Neural cell (in vitro differentiated cells): ENCODE results near the gene SPSB4. TPM values are rescaled to one million over a fixed set of nuclear protein-coding genes. Genes with fewer than 3 reads are reported as not detected.

Experiments
- H2AFZ ChIP-seq: fragments of 200-600, 300-800 bp; sonication (generic), shearing (Covaris generic); 2 replicates; pipeline ENCODE4 v1.6.0; 2014; ENCODE audit warnings: low read depth, mild to moderate bottlenecking, antibody characterized with exemption, low read length, moderate library complexity
- H3F3A ChIP-seq: fragments of 200-600 bp; shearing (Covaris generic); 2 replicates; pipeline ENCODE4 v1.6.1; 2016; ENCODE audit warnings: mild to moderate bottlenecking, moderate library complexity, mixed read lengths, antibody characterized with exemption, low read length; ENCODE audit not compliant: insufficient read depth, poor library complexity, severe bottlenecking
- H3K27ac ChIP-seq: fragments of 200-600, 300-800 bp; sonication (generic), shearing (Covaris generic); 2 replicates; pipeline ENCODE4 v1.5.1; 2014; ENCODE audit warnings: mild to moderate bottlenecking, low read length, moderate library complexity
- H3K27me3 ChIP-seq: fragments of 300-800, 200-600 bp; sonication (generic), shearing (Covaris generic); 2 replicates; pipeline ENCODE4 v1.6.0; 2014; ENCODE audit warnings: mild to moderate bottlenecking, low read depth, low read length, moderate library complexity; ENCODE audit not compliant: insufficient read depth
- H3K36me3 ChIP-seq: fragments of 300-800, 200-600 bp; sonication (generic), shearing (Covaris generic); 2 replicates; pipeline ENCODE4 v1.5.1; 2014; ENCODE audit warnings: mild to moderate bottlenecking, antibody characterized with exemption, low read length, moderate library complexity; ENCODE audit not compliant: insufficient read depth
- H3K4me2 ChIP-seq: fragments of 300-800, 200-600 bp; sonication (generic), shearing (Covaris generic); 2 replicates; pipeline ENCODE4 v1.6.0; 2014; ENCODE audit warnings: mild to moderate bottlenecking, low read length
- H3K4me3 ChIP-seq: fragments of 300-800, 200-600 bp; sonication (generic), shearing (Covaris generic); 2 replicates; pipeline ENCODE4 v1.5.1; 2014; ENCODE audit warnings: mild to moderate bottlenecking, low read length, moderate library complexity
- H3K79me2 ChIP-seq: fragments of 200-600 bp; shearing (Covaris generic); replicated peaks from 2 replicates; pipeline ENCODE4 v1.6.0; 2014; ENCODE audit warnings: mild to moderate bottlenecking, low read length, moderate library complexity; ENCODE audit not compliant: insufficient read depth
- H3K9ac ChIP-seq: fragments of 300-800, 200-600 bp; sonication (generic), shearing (Covaris generic); 2 replicates; pipeline ENCODE4 v1.6.1; 2016; ENCODE audit warnings: mild to moderate bottlenecking, low read length, mixed read lengths
- H3K9me2 ChIP-seq: fragments of 200-600 bp; shearing (Covaris generic); 2 replicates; pipeline ENCODE4 v1.6.1; 2016; ENCODE audit warnings: mild to moderate bottlenecking, low read length, mixed read lengths; ENCODE audit not compliant: insufficient read depth
- H3K9me3 ChIP-seq: fragments of 200-600, 300-800 bp; sonication (generic), shearing (Covaris generic); 2 replicates; pipeline ENCODE4 v1.6.1; 2016; ENCODE audit warnings: mild to moderate bottlenecking, mixed run types, low read length, moderate library complexity, mixed read lengths
- H4K20me1 ChIP-seq: fragments of 200-600 bp; shearing (Covaris generic); 2 replicates; pipeline ENCODE4 v1.6.1; 2016; ENCODE audit warnings: mild to moderate bottlenecking, mixed run types; ENCODE audit not compliant: insufficient read depth
- EP300 ChIP-seq: fragments of 450-650 bp; conservative IDR thresholded peaks from 2 replicates; pipeline ENCODE4 v1.6.1; 2014; ENCODE audit warnings: antibody characterized with exemption, mild to moderate bottlenecking, moderate library complexity; ENCODE audit not compliant: poor library complexity, severe bottlenecking
- EZH2 ChIP-seq: fragments of 200-600, 300-800 bp; shearing (Covaris generic), sonication (generic); IDR thresholded peaks from 2 replicates; pipeline ENCODE4 v1.6.1; 2014; ENCODE audit warnings: antibody characterized with exemption, low read length, borderline replicate concordance, mild to moderate bottlenecking; ENCODE audit not compliant: insufficient read depth, poor library complexity, severe bottlenecking
- MXI1 ChIP-seq: fragments of 450-650 bp; conservative IDR thresholded peaks from 2 replicates; pipeline ENCODE4 v1.6.1; 2014; ENCODE audit warnings: antibody characterized with exemption, mild to moderate bottlenecking; ENCODE audit not compliant: poor library complexity, severe bottlenecking
- POLR2AphosphoS5 ChIP-seq: IDR thresholded peaks from 2 replicates; pipeline ENCODE4 v1.6.1; 2012
- RAD21 ChIP-seq: fragments of 450-650 bp; conservative IDR thresholded peaks from 2 replicates; pipeline ENCODE4 v1.6.1; 2014; ENCODE audit warnings: antibody characterized with exemption, mild to moderate bottlenecking, moderate library complexity
- SMC3 ChIP-seq: fragments of 450-650 bp; conservative IDR thresholded peaks from 2 replicates; pipeline ENCODE4 v1.6.1; 2014; ENCODE audit warnings: antibody characterized with exemption, mild to moderate bottlenecking, moderate library complexity; ENCODE audit not compliant: poor library complexity
- TAF1 ChIP-seq: IDR thresholded peaks from 2 replicates; pipeline ENCODE4 v1.6.1; 2012; ENCODE audit warnings: low read depth
- polyA plus RNA-seq: library from polyadenylated mRNA; depleted of rRNA; stranded (reverse); fragments of >200 nt; gene quantifications from 2 replicates; pipeline ENCODE4 v1.2.3, GENCODE V29; 2014
- TF ChIP-seq, protein P1 (sequence below): fragments of 450-650 bp; IDR thresholded peaks from 2 replicates; pipeline ENCODE4 v1.5.1; 2014; ENCODE audit warnings: antibody characterized with exemption, mild to moderate bottlenecking, moderate library complexity; ENCODE audit not compliant: poor library complexity, severe bottlenecking
- TF ChIP-seq, protein P2 (sequence below): IDR thresholded peaks from 2 replicates; pipeline ENCODE4 v1.6.1; 2012; ENCODE audit warnings: borderline replicate concordance

SPSB4 gene
- polyA plus RNA-seq, 1 donor from 2014 or later: 6.1 TPM

DNA sequence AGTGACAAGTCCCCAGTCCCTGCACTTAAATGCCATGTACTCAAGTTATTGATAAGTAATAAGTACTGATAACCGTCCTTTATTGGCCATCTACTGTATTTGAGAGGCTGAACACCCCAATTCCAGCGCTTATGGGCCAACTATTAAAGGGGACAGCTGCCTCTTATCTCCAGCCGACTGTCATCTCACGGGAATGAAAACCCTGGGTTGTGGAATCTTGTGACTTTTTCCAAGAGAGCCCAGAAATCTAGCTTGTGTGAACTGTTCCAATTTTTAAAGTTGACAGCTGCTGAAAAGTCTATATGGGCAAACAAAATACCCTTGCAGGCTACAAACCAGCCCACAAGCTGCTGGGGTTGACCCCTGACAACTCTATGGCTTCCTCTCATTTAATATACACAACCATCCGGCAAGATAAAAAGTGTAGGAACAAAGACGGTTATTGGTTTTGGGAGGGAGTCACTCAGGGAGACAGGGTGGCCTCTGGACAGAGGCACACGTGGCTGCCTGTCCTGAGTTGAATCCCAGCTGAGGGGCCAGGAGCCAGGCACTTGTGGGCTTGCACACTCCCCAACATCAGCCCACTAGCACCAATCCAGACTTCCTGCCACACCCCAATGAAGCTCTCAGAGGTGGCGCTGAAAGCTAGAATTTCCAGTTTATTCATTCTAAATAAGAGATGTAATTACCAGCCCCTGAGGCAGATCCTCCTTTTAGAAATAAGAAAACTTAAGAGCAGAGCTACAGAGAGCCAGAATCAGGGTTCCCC lies 16.2 kb downstream of the SPSB4 start (continued):
- TF ChIP-seq MXI1 (no peak), EP300 (no peak)

DNA sequence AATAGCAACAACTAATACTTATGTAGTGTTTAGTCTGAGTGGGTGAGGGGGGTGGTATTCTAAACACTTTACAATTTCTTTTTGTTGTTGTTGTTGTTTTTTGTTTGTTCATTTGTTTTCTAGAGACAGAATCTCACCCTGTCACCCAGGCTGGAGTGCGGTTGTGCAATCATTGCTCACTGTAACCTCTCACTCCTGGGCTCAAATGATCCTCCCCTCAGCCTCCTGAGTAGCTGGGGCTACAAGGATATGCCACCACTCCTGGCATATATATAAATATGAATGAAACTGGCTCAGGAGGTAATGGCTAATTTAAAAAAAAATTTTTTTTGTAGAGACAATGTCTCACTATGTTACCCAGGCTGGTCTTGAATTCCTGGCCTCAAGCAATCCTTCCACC lies 19.1 kb downstream of the SPSB4 start:
- no peak overlapping the region for H3K4me3 ChIP-seq
- no peak overlapping the region for H3K27ac ChIP-seq

More for the DNA sequence above, 19.1 kb downstream of the SPSB4 start:
- Histone ChIP-seq H3K9me2 (no peaks in the 10 kb centered on the region), H3K4me2 (no peak overlapping the region), H3K36me3 (no peaks in the 10 kb centered on the region), H2AFZ (no peak overlapping the region), H3K27me3 (no peaks in the 10 kb centered on the region), H3K79me2 (no peaks in the 10 kb centered on the region), H3K9ac (no peak overlapping the region), H4K20me1 (no peaks in the 10 kb centered on the region), H3K9me3 (no peaks in the 10 kb centered on the region), H3F3A (no peaks in the 10 kb centered on the region)
- TF ChIP-seq, protein P1, sequence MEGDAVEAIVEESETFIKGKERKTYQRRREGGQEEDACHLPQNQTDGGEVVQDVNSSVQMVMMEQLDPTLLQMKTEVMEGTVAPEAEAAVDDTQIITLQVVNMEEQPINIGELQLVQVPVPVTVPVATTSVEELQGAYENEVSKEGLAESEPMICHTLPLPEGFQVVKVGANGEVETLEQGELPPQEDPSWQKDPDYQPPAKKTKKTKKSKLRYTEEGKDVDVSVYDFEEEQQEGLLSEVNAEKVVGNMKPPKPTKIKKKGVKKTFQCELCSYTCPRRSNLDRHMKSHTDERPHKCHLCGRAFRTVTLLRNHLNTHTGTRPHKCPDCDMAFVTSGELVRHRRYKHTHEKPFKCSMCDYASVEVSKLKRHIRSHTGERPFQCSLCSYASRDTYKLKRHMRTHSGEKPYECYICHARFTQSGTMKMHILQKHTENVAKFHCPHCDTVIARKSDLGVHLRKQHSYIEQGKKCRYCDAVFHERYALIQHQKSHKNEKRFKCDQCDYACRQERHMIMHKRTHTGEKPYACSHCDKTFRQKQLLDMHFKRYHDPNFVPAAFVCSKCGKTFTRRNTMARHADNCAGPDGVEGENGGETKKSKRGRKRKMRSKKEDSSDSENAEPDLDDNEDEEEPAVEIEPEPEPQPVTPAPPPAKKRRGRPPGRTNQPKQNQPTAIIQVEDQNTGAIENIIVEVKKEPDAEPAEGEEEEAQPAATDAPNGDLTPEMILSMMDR: no peak
- TF ChIP-seq EP300: no peak
- no peak for TF ChIP-seq EZH2
- no peak for TF ChIP-seq SMC3
- no peak for TF ChIP-seq RAD21
- TF ChIP-seq POLR2AphosphoS5: no peak
- no peak for TF ChIP-seq MXI1
- TF ChIP-seq, protein P2, sequence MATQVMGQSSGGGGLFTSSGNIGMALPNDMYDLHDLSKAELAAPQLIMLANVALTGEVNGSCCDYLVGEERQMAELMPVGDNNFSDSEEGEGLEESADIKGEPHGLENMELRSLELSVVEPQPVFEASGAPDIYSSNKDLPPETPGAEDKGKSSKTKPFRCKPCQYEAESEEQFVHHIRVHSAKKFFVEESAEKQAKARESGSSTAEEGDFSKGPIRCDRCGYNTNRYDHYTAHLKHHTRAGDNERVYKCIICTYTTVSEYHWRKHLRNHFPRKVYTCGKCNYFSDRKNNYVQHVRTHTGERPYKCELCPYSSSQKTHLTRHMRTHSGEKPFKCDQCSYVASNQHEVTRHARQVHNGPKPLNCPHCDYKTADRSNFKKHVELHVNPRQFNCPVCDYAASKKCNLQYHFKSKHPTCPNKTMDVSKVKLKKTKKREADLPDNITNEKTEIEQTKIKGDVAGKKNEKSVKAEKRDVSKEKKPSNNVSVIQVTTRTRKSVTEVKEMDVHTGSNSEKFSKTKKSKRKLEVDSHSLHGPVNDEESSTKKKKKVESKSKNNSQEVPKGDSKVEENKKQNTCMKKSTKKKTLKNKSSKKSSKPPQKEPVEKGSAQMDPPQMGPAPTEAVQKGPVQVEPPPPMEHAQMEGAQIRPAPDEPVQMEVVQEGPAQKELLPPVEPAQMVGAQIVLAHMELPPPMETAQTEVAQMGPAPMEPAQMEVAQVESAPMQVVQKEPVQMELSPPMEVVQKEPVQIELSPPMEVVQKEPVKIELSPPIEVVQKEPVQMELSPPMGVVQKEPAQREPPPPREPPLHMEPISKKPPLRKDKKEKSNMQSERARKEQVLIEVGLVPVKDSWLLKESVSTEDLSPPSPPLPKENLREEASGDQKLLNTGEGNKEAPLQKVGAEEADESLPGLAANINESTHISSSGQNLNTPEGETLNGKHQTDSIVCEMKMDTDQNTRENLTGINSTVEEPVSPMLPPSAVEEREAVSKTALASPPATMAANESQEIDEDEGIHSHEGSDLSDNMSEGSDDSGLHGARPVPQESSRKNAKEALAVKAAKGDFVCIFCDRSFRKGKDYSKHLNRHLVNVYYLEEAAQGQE: no peak
- no peak for TF ChIP-seq TAF1
